ENCODE measurements around the gene FAM156B. TPM values are rescaled to one million over a fixed set of nuclear protein-coding genes. Genes with fewer than 3 reads are reported as not detected.
"Not testable (repeated sequence)": the region's sequence is repeated elsewhere in the genome, so short reads cannot be mapped to it uniquely, and the experiment has no call there.

FAM156B gene
- total RNA-seq, 1 donor from 2014 or later, result 14.1 TPM

DNA sequence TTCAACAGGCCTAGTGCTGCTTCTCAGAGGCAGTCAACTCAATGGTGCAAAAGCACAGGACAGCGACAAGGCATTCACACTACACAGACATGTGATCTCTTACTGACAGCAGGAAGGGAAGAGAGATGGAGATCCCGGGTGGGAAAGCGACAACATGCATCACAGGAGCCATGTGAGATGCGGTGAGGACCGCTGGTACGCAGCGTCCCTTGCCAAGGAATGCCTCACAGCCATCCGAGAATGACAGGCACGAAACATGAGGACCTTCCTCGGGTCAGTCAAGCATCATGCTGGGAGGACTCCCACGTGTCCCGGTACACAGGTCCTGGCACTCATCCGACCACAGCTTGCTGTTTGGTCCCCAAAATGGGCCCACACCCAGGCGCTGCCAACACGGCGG is 50.4 kb downstream of the FAM156B start:
- H3K27ac Mint-ChIP-seq; H3K4me3 ChIP-seq; H3K36me3 ChIP-seq; H3K9ac ChIP-seq; H3K27me3 Mint-ChIP-seq (ENCODE audit: insufficient read depth, low read depth); H3K9me3 Mint-ChIP-seq; H3K4me3 Mint-ChIP-seq; H3K36me3 Mint-ChIP-seq; DNase-seq (ENCODE audit: low spot score); H3K79me2 ChIP-seq (ENCODE audit: low read depth); H3K9me3 ChIP-seq (ENCODE audit: low read depth); H3K4me1 ChIP-seq; H3K27me3 ChIP-seq; H3K27ac ChIP-seq; H3F3A ChIP-seq (ENCODE audit: low read depth); H2AFZ ChIP-seq (replicated peaks); H4K20me1 ChIP-seq (ENCODE audit: low read depth); H3K4me1 Mint-ChIP-seq; H3K4me2 ChIP-seq: not testable (repeated sequence)

DNA sequence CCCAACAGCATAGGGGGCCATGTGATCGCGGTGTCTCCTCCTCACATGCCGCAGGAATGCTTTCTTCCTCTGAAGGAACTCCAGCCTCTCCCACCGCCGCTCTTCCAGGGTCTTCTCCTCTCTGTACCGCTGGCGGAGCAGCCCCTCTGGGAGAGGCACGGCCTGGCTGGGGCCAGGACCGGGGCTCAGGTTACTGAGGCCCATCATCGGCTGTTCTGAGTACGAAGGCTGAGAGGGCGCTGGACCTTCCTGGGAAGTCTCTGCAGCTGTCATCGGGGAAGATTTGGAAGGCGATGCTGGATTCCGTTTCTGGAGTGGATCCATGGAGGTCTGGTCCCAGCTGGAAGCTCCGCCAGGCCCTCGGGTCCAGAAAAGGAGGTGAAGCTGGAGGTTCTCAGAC is 51.1 kb downstream of the FAM156B start:
- H3K9ac ChIP-seq; H3K36me3 ChIP-seq; H3K9me3 Mint-ChIP-seq; H3K9me3 ChIP-seq (ENCODE audit: low read depth); H3F3A ChIP-seq (ENCODE audit: low read depth); H3K36me3 Mint-ChIP-seq; H3K27me3 Mint-ChIP-seq (ENCODE audit: insufficient read depth, low read depth); H3K27ac ChIP-seq; H3K4me1 Mint-ChIP-seq; H3K27me3 ChIP-seq; H2AFZ ChIP-seq (replicated peaks); H3K79me2 ChIP-seq (ENCODE audit: low read depth); H3K4me2 ChIP-seq; H3K4me1 ChIP-seq; H3K27ac Mint-ChIP-seq; DNase-seq (ENCODE audit: low spot score); H3K4me3 Mint-ChIP-seq; H3K4me3 ChIP-seq; H4K20me1 ChIP-seq (ENCODE audit: low read depth): not testable (repeated sequence)

DNA sequence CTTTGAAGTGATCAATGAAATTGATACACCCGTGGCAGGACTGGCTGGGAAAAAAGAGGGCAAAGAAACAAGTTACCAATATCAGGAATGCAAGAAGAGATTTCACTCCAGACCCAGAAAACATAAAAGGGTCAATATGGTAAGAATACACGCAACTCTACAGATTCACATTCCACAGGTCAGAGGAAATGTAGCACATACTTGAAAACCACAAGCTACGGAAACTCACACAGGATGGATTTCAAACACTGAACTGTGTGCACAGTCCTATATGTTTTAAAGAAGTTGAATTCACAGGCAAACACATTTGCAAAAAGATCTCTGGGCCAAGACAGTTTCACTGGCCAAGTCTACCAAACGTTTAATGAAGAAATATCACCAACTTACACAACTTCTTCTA is 52.2 kb downstream of the FAM156B start:
- not testable (repeated sequence) for H3K4me3 ChIP-seq; H3F3A ChIP-seq (ENCODE audit: low read depth); H3K4me1 ChIP-seq; H3K36me3 Mint-ChIP-seq; H3K27me3 ChIP-seq; H4K20me1 ChIP-seq (ENCODE audit: low read depth); H3K4me3 Mint-ChIP-seq; DNase-seq (ENCODE audit: low spot score); H3K9me3 ChIP-seq (ENCODE audit: low read depth); H3K9me3 Mint-ChIP-seq; H3K27me3 Mint-ChIP-seq (ENCODE audit: insufficient read depth, low read depth); H3K27ac Mint-ChIP-seq; H3K9ac ChIP-seq; H3K36me3 ChIP-seq; H2AFZ ChIP-seq (replicated peaks); H3K79me2 ChIP-seq (ENCODE audit: low read depth); H3K27ac ChIP-seq; H3K4me2 ChIP-seq; H3K4me1 Mint-ChIP-seq

DNA sequence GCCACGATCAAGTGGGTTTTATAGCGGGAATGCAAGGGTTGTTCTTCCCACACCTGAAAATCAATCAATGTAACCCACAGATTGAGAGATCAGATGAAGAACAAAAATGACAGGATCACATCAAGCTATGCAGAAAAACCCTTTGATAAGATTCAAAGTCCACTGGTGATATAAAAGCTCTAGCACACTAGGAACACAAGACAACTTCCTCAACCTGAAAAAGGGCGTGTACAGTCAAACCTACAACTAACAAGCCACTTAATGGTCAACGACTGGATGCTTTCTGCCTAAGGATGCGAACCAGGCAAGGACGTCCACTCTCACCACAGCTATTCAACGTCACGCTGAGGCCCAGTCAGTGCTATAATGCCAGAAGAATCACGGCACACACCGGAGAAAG is 52.8 kb downstream of the FAM156B start:
- not testable (repeated sequence) for H3K36me3 Mint-ChIP-seq; H3K27ac Mint-ChIP-seq; H3K27me3 ChIP-seq; H3K79me2 ChIP-seq (ENCODE audit: low read depth); H3K27me3 Mint-ChIP-seq (ENCODE audit: insufficient read depth, low read depth); H3K9me3 ChIP-seq (ENCODE audit: low read depth); H3K9me3 Mint-ChIP-seq; H3K4me1 Mint-ChIP-seq; DNase-seq (ENCODE audit: low spot score); H4K20me1 ChIP-seq (ENCODE audit: low read depth); H3K4me1 ChIP-seq; H3K4me2 ChIP-seq; H3F3A ChIP-seq (ENCODE audit: low read depth); H3K27ac ChIP-seq; H3K9ac ChIP-seq; H3K4me3 Mint-ChIP-seq; H2AFZ ChIP-seq (replicated peaks); H3K36me3 ChIP-seq; H3K4me3 ChIP-seq

Other genes with a start within 250 kb of the FAM156B start
- not detected in 2 replicates for gene SSX7, start 242.4 kb upstream of the FAM156B start, total RNA-seq (ENCODE audit: low replicate concordance)
- not detected in 2 replicates for gene SSX2, start 190.2 kb upstream of the FAM156B start, total RNA-seq (ENCODE audit: low replicate concordance)
- gene SSX2B, start 146.1 kb upstream of the FAM156B start, total RNA-seq (ENCODE audit: low replicate concordance), result not detected in 2 replicates
- gene SPANXN5, start 99.9 kb upstream of the FAM156B start, total RNA-seq (ENCODE audit: low replicate concordance), result not detected in 2 replicates
- gene XAGE5, start 86.0 kb upstream of the FAM156B start, total RNA-seq (ENCODE audit: low replicate concordance), result not detected in 2 replicates
- gene XAGE3, start 29.2 kb upstream of the FAM156B start, total RNA-seq (ENCODE audit: low replicate concordance), result not detected in 2 replicates
- 23.4 and 27.8 TPM in 2 replicates for gene FAM156A, start 61.2 kb downstream of the FAM156B start, total RNA-seq (ENCODE audit: low replicate concordance)
- 6.3 and 13.2 TPM in 2 replicates for gene GPR173, start 151.5 kb downstream of the FAM156B start, total RNA-seq (ENCODE audit: low replicate concordance)
- 35.5 and 37.1 TPM in 2 replicates for gene TSPYL2, start 185.0 kb downstream of the FAM156B start, total RNA-seq (ENCODE audit: low replicate concordance)
- gene KANTR, start 196.8 kb downstream of the FAM156B start, total RNA-seq (ENCODE audit: low replicate concordance), result 19.0 and 30.9 TPM in 2 replicates

Data from neural progenitor cell (in vitro differentiated cells).